K562 (cell line): Measurements from ENCODE around the gene LLPH. TPM values are rescaled to one million over a fixed set of nuclear protein-coding genes. Genes with fewer than 3 reads are reported as not detected.

Experiments used
- BCOR ChIP-seq: fragments of 450-650 bp; IDR thresholded peaks from 2 replicates; pipeline ENCODE4 v1.6.1; 2016
- CTCFL ChIP-seq: IDR thresholded peaks from 2 replicates; pipeline ENCODE4 v1.6.1; 2011; ENCODE audit warnings: borderline replicate concordance, low read depth, mild to moderate bottlenecking, moderate library complexity, low read length; ENCODE audit not compliant: insufficient read depth, poor library complexity, severe bottlenecking
- FOXJ2 ChIP-seq: fragments of 200-800 bp; sonication (Bioruptor generic); IDR thresholded peaks from 2 replicates; pipeline ENCODE4 v1.6.1; 2016; ENCODE audit warnings: missing genetic modification characterization, missing compliant biosample characterization
- KAT8 ChIP-seq: fragments of 450-650 bp; IDR thresholded peaks from 2 replicates; pipeline ENCODE4 v1.6.1; 2016; ENCODE audit warnings: low read depth, mild to moderate bottlenecking
- MLLT1 ChIP-seq, 2 experiments: fragments of 450-650 bp; IDR thresholded peaks; 2 replicates each; pipeline ENCODE4 v1.6.1; 2016
- PBX2 ChIP-seq, 2 experiments: IDR thresholded peaks in 1 of 2; conservative IDR thresholded peaks in 1 of 2; 2 replicates each; pipeline ENCODE4 v1.6.1; 2016; ENCODE audit warnings: low read depth in 2 of 2, mild to moderate bottlenecking in 1 of 2, missing compliant biosample characterization in 1 of 2, missing genetic modification characterization in 1 of 2, moderate library complexity in 1 of 2
- PKNOX1 ChIP-seq: fragments of 450-650 bp; IDR thresholded peaks from 2 replicates; pipeline ENCODE4 v1.6.1; 2016
- POLR2AphosphoS5 ChIP-seq: IDR thresholded peaks from 2 replicates; pipeline ENCODE4 v1.6.1; 2011; ENCODE audit warnings: mild to moderate bottlenecking, low read depth, low read length, moderate library complexity; ENCODE audit not compliant: control insufficient read depth, insufficient read depth
- SMC3 ChIP-seq: conservative IDR thresholded peaks from 2 replicates; pipeline ENCODE4 v1.6.1; 2011; ENCODE audit warnings: low read depth, low read length, improper control_type of control experiment; ENCODE audit not compliant: insufficient read depth
- TEAD4 ChIP-seq, 2 experiments: sonication (generic) in 1 of 2; formaldehyde crosslinking in 1 of 2; IDR thresholded peaks; 2 replicates each; pipeline versions ENCODE4 v1.6.1 to v1.8.0; 2012 to 2022; ENCODE audit warnings: borderline replicate concordance in 1 of 2, inconsistent platforms in 1 of 2, low read length in 1 of 2, mild to moderate bottlenecking in 1 of 2, missing genetic modification reagents in 1 of 2
- ZNF134 ChIP-seq: fragments of 250-450 bp; sonication (Bioruptor Pico); conservative IDR thresholded peaks from 2 replicates; pipeline ENCODE4 v1.4.0; 2020
- polyA plus RNA-seq, 8 experiments: library from polyadenylated mRNA; depleted of rRNA in 4 of 8; stranded (reverse) in 5 of 8; unstranded in 3 of 8; fragments of >200 nt; fragmentation: Nextera tagmentation in 2 of 8; fragmentation: Illumina TruSeq in 1 of 8; extraction: Ambion mirVana in 2 of 8; extraction: Trizol in 1 of 8; gene quantifications; 2 replicates each; pipeline versions ENCODE4 v1.2.1 to v1.2.3, GENCODE V29; 2011 to 2014; ENCODE audit warnings: inconsistent platforms in 1 of 8, missing spikeins in 1 of 8
- total RNA-seq, 7 experiments: library from RNA; depleted of rRNA in 6 of 7; stranded (reverse); fragments of >200 nt in 6 of 7; fragmentation: Illumina TruSeq in 2 of 7; extraction: Trizol in 2 of 7; gene quantifications; 2 replicates each; pipeline versions ENCODE4 v1.2.1 to v1.2.3, GENCODE V29; 2011 to 2021; ENCODE audit warnings: low replicate concordance in 1 of 7

Gene LLPH
- total and polyA plus RNA-seq, 9 of the 15 experiments (the other 6 are each of a cell fraction or from before 2014, with no cell fraction given): 19.1 to 87.3 (median 59.6) TPM

- TF ChIP-seq SMC3 (no peak), MLLT1 (IDR thresholded peaks at IDR 0.05) (no peak), PBX2 (CRISPR knock-in tag; IDR thresholded peaks at IDR 0.05; ENCODE audit: low read depth) (no peak), PBX2 (tag; conservative IDR thresholded peaks at IDR 0.05; ENCODE audit: low read depth) (no peak), FOXJ2 (tag) (no peak), CTCFL (no peak), ZNF134 (CRISPR knock-in tag) (no peak), PKNOX1 (no peak), BCOR (no peak), KAT8 (no peak), TEAD4 (IDR thresholded peaks at IDR 0.05; ENCODE audit: low read length) (no peak), TEAD4 (CRISPR knock-in tag; IDR thresholded peaks at IDR 0.05; ENCODE audit: borderline replicate concordance) (no peak), POLR2AphosphoS5 (no peak)
Measured at GRCh38 chr12:66141299-66141698, 10.7 kb upstream of the LLPH start (continued).
